ENCODE data around the gene ARF3.

- TF ChIP-seq EZH2phosphoT487 (IDR thresholded peaks at IDR 0.05; ENCODE audit: insufficient read depth, low read depth): no peak
- no peak for TF ChIP-seq EZH2 (IDR thresholded peaks at IDR 0.05; ENCODE audit: insufficient read depth, poor library complexity, severe bottlenecking)
Measured at GRCh38 chr12:48938805-48939204, 18.5 kb downstream of the ARF3 start.

Measured in GM23248 (cell line).